ENCODE data around the gene SDK1. TPM values are rescaled to one million over a fixed set of nuclear protein-coding genes. Genes with fewer than 3 reads are reported as not detected.
A peak's percentile ranks its signal among the peaks of the same experiment; 100 is the strongest.

SDK1 gene
- polyA plus RNA-seq, 2 of the 4 experiments (the other 2 are of a cell fraction): 0.12 to 0.28 TPM

DNA sequence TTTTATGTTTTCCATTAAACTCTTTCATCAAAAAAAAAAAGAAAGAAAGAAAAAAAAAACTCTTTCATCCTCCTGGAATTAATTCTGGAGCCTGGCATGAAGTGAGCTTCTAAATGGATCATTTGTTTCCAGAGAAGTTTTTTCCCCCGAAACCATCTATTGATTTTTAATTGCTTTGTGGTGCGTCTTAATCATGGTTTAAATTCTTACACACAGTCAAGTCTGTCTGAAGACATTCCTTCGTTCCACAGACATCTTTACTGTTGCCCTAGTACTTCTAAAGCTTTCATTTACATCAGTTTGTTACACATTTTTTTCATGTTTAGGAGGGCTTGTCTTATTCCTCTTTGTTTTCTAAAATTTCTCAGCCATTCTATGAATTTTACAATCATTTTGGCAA is 887.6 kb downstream of the SDK1 start:
- 19% methylated on average over 3 of the region's 3 CpGs for WGBS (ENCODE audit: missing lambda C conversion rate)
- ATAC-seq: no peak

DNA sequence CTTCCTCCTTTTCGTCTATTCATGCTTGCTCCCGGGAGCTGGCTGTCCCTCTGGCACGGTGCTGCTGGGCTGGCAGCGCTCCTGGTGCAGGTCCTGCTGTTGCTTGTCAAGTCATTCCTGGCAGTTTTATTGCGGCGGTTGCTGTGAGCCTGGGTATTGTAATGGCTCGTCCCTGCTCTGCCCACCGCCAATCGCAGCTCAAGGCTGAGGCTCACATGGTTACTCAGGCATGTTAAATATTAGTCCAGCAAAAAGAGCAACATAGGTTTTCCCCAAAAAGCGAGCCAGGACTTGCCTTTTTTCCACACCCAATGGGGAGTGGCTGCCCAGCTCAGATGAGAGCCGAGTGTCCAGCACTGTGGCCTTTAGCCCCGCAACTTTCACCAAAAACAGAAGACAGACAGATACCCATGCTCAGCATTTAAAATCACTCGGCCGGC is 888.1 kb downstream of the SDK1 start:
- CTCF ChIA-PET: interaction anchor here (1.6 kb wide), 1 partner anchor 16 kb away, joined by 5 read pairs; no protein-coding TSS in a partner anchor

More for the DNA sequence above, 887.6 kb downstream of the SDK1 start:
- Histone ChIP-seq H3K4me1 (no peaks in the 10 kb centered on the region), H3K4me2 (no peak overlapping the region), H3K9me3 (no peaks in the 10 kb centered on the region), H3K27ac (no peak overlapping the region), H3K4me3 (no peak overlapping the region)
- no peak for FAIRE-seq
- CTCF ChIA-PET: no interaction called here
- no peak for DNase-seq (ENCODE audit: low read depth in 1 of 2, low spot score in 1 of 2)
- POLR2A ChIA-PET: no interaction called here
- TF ChIP-seq TFCP2L1 (CRISPR knock-in tag; IDR thresholded peaks at IDR 0.05) (no peak), ZFP36 (IDR thresholded peaks at IDR 0.05; ENCODE audit: borderline replicate concordance, partially characterized antibody) (no peak), ZNF302 (CRISPR knock-in tag; IDR thresholded peaks at IDR 0.05) (no peak), MAFK (IDR thresholded peaks at IDR 0.05; ENCODE audit: partially characterized antibody) (no peak), EHMT2 (IDR thresholded peaks at IDR 0.05; ENCODE audit: low read depth) (no peak), ESRRA (IDR thresholded peaks at IDR 0.05; ENCODE audit: borderline replicate concordance, low read length) (no peak), JUN (IDR thresholded peaks at IDR 0.05) (no peak), BHLHE40 (IDR thresholded peaks at IDR 0.05; ENCODE audit: low read depth, low read length) (no peak), GATA3 (IDR thresholded peaks at IDR 0.05; ENCODE audit: borderline replicate concordance) (no peak), KDM1A (IDR thresholded peaks at IDR 0.05; ENCODE audit: low read depth) (no peak), HOXB13 (CRISPR knock-in tag; IDR thresholded peaks at IDR 0.05; ENCODE audit: low read depth) (no peak), POLR2A (IDR thresholded peaks at IDR 0.05; ENCODE audit: low read length) (no peak), HOXB5 (CRISPR knock-in tag; IDR thresholded peaks at IDR 0.05) (no peak), FOXS1 (CRISPR knock-in tag; IDR thresholded peaks at IDR 0.05) (no peak)
- TF ChIP-seq, protein P1, sequence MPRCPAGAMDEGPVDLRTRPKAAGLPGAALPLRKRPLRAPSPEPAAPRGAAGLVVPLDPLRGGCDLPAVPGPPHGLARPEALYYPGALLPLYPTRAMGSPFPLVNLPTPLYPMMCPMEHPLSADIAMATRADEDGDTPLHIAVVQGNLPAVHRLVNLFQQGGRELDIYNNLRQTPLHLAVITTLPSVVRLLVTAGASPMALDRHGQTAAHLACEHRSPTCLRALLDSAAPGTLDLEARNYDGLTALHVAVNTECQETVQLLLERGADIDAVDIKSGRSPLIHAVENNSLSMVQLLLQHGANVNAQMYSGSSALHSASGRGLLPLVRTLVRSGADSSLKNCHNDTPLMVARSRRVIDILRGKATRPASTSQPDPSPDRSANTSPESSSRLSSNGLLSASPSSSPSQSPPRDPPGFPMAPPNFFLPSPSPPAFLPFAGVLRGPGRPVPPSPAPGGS (IDR thresholded peaks at IDR 0.05): no peak

DNA sequence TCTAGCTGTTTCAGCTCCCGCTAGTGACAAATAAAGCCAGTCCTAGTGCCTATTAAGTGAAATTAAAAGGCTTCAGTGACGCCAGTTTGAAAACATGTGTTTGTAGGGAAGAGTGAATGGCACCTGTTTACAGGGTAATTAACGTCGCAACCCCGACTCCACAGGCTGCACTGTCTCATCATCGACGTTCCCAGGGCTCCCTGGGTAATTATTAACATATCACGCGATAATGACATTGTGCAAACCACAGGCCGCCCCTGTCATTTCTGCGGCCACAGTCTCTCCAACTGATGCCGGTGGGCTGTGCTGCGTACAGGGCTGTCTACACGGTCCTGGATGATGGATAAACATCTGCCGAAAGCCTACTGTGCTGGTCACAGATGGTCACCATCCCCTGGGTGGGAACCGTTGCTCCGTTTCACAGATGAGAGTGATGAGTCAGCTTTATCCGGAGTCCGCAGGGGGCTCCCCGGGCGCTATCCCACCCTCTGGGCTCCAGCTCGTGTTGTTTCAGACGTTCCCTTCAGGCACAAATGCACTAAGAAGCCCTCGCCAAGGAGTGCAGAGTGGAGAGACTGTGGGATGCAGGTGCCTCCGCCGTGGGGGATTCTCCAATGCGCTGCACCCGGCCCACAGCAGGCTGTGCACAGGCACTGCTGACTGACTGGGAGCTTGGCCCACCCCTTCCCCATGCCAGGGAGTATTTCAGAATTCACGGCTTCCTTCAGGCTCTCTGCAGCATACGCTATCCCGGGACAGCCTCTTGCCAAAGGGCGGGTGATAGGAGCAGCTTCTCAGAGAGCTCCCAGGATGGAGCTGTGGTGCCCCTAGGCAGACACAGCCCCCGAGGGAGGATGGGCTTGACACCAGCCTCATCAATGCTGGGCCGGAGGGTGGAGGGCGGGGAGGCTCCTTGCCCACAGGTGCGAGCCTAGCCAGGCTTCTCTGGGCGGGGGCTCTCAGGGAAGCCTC is 889.2 kb downstream of the SDK1 start:
- Histone ChIP-seq H3K9me3 (no peaks in the 10 kb centered on the region), H3K27ac (no peak overlapping the region), H3K4me1 (no peaks in the 10 kb centered on the region), H3K4me2 (no peak overlapping the region), H3K4me3 (no peak overlapping the region)
- DNase-seq (ENCODE audit: low read depth in 1 of 2, low spot score in 1 of 2): no peak
- no peak for TF ChIP-seq ESRRA (IDR thresholded peaks at IDR 0.05; ENCODE audit: borderline replicate concordance, low read length)
- TF ChIP-seq MAFK (IDR thresholded peaks at IDR 0.05; ENCODE audit: partially characterized antibody): peak; percentile 73
- ChIA-PET CTCF (interaction anchor here (0.7 to 1.6 kb wide), 2 partner anchors 9 to 15 kb away, joined by 3 to 5 read pairs; no protein-coding TSS in a partner anchor), POLR2A (no interaction called here)
- FAIRE-seq: no peak
- WGBS (ENCODE audit: missing lambda C conversion rate): 67% methylated on average over 31 of the region's 37 CpGs
- no peak for ATAC-seq

More for the DNA sequence above, 888.1 kb downstream of the SDK1 start:
- H3K4me3 ChIP-seq: no peak overlapping the region
- H3K4me2 ChIP-seq: no peak overlapping the region
- no peak for TF ChIP-seq ESRRA (IDR thresholded peaks at IDR 0.05; ENCODE audit: borderline replicate concordance, low read length)
- no peak for TF ChIP-seq EHMT2 (IDR thresholded peaks at IDR 0.05; ENCODE audit: low read depth)
- TF ChIP-seq, protein P2, sequence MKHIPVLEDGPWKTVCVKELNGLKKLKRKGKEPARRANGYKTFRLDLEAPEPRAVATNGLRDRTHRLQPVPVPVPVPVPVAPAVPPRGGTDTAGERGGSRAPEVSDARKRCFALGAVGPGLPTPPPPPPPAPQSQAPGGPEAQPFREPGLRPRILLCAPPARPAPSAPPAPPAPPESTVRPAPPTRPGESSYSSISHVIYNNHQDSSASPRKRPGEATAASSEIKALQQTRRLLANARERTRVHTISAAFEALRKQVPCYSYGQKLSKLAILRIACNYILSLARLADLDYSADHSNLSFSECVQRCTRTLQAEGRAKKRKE (CRISPR knock-in tag; IDR thresholded peaks at IDR 0.05; ENCODE audit: low read depth): no peak
- no peak for TF ChIP-seq HOXB13 (CRISPR knock-in tag; IDR thresholded peaks at IDR 0.05; ENCODE audit: low read depth)
- no peak for TF ChIP-seq RFX5 (IDR thresholded peaks at IDR 0.05)
- TF ChIP-seq, protein P3, sequence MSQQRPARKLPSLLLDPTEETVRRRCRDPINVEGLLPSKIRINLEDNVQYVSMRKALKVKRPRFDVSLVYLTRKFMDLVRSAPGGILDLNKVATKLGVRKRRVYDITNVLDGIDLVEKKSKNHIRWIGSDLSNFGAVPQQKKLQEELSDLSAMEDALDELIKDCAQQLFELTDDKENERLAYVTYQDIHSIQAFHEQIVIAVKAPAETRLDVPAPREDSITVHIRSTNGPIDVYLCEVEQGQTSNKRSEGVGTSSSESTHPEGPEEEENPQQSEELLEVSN (IDR thresholded peaks at IDR 0.05; ENCODE audit: borderline replicate concordance, low read depth): no peak
- TF ChIP-seq POLR2AphosphoS2 (conservative IDR thresholded peaks at IDR 0.05; ENCODE audit: low read length): no peak
- no peak for TF ChIP-seq RNF2 (IDR thresholded peaks at IDR 0.05; ENCODE audit: borderline replicate concordance, low read depth)
- no peak for TF ChIP-seq NR3C1 (IDR thresholded peaks at IDR 0.05)
- no peak for DNase-seq (ENCODE audit: low read depth in 1 of 2, low spot score in 1 of 2)
- no peaks in the 10 kb centered on the region for H3K9me3 ChIP-seq
- no peak for FAIRE-seq
- H3K4me1 ChIP-seq: no peaks in the 10 kb centered on the region
- POLR2A ChIA-PET: no interaction called here
- ATAC-seq: no peak
- 46% methylated on average over 14 of the region's 14 CpGs for WGBS (ENCODE audit: missing lambda C conversion rate)
- H3K27ac ChIP-seq: no peak overlapping the region

Measured in A549 (cell line).